ENCODE results near the gene CD22. TPM values are rescaled to one million over a fixed set of nuclear protein-coding genes. Genes with fewer than 3 reads are reported as not detected.

The CD22 gene
- total RNA-seq, 1 experiment from 2014 or later = 0.24 TPM

GRCh38 chr19:35295792-35296462 is 33.1 kb upstream of the CD22 start:
- no peak for DNase-seq (ENCODE audit: low read depth)

GRCh38 chr19:35296644-35297514 is 32.1 kb upstream of the CD22 start:
- DNase-seq (ENCODE audit: low read depth) = no peak

- no peak for DNase-seq (ENCODE audit: low read depth)
Observed at GRCh38 chr19:35297515-35297848, 31.5 kb upstream of the CD22 start.

- no peak for DNase-seq (ENCODE audit: low read depth)
Observed at GRCh38 chr19:35297922-35298321, 31.1 kb upstream of the CD22 start.

GRCh38 chr19:35298561-35298972 is 30.4 kb upstream of the CD22 start:
- no peak for DNase-seq (ENCODE audit: low read depth)

GRCh38 chr19:35299523-35300338 is 29.3 kb upstream of the CD22 start:
- DNase-seq (ENCODE audit: low read depth) = no peak

GRCh38 chr19:35300339-35300649 is 28.7 kb upstream of the CD22 start:
- DNase-seq (ENCODE audit: low read depth) = no peak

- no peak for DNase-seq (ENCODE audit: low read depth)
Observed at GRCh38 chr19:35301961-35302360, 27.0 kb upstream of the CD22 start.

- DNase-seq (ENCODE audit: low read depth) = no peak
Observed at GRCh38 chr19:35302446-35302845, 26.5 kb upstream of the CD22 start.

- DNase-seq (ENCODE audit: low read depth) = no peak
Observed at GRCh38 chr19:35303357-35303915, 25.6 kb upstream of the CD22 start.

GRCh38 chr19:35304036-35304435 is 25.0 kb upstream of the CD22 start:
- DNase-seq (ENCODE audit: low read depth) = no peak

GRCh38 chr19:35305181-35305580 is 23.8 kb upstream of the CD22 start:
- DNase-seq (ENCODE audit: low read depth) = no peak

GRCh38 chr19:35306473-35307246 is 22.3 kb upstream of the CD22 start:
- DNase-seq (ENCODE audit: low read depth) = no peak

- no peak for DNase-seq (ENCODE audit: low read depth)
Observed at GRCh38 chr19:35307931-35308330, 21.1 kb upstream of the CD22 start.

- DNase-seq (ENCODE audit: low read depth) = no peak
Observed at GRCh38 chr19:35308910-35309309, 20.1 kb upstream of the CD22 start.

- DNase-seq (ENCODE audit: low read depth) = no peak
Observed at GRCh38 chr19:35309481-35310279, 19.3 kb upstream of the CD22 start.

GRCh38 chr19:35310331-35310730 is 18.7 kb upstream of the CD22 start:
- DNase-seq (ENCODE audit: low read depth) = no peak

GRCh38 chr19:35310811-35311465 is 18.0 kb upstream of the CD22 start:
- peak; percentile 53 for DNase-seq (ENCODE audit: low read depth)

- no peak for DNase-seq (ENCODE audit: low read depth)
Observed at GRCh38 chr19:35311901-35312665, 16.9 kb upstream of the CD22 start.

All from RPMI7951 (cell line).